ENCODE measurements around the gene ZNF618.
A peak's percentile ranks its signal among the peaks of the same experiment; 100 is the strongest.
"Not testable (repeated sequence)": the region's sequence is repeated elsewhere in the genome, so short reads cannot be mapped to it uniquely, and the experiment has no call there.

DNA sequence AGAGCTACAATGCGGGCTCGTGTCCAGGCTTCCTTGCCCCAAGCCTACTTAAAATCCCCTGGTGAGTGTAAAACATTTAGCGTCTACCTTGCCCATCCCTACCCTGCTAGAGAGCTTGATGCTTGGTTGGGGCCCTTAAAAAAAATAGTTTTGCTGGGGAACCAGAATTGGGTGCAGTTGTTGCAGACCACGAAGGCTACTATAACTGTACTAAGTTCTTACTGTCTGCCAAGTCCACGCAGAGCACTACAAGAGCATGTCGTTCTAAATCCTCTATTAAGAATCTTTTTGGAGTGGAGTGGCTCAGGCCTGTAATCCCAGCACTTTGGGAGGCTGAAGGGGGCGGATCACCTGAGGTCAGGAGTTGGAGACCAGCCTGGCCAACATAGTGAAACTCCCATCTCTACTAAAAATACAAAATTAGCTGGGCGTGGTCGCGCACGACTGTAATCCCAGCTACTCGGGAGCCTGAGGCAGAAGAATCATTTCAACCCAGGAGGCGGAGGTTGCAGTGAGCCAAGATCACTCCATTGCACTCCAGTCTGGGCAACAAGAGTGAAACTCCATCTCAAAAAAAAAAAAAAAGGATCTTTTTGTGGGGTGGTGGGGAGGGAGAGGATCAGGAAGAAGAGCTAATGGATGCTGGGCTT lies 206.8 kb downstream of the ZNF618 start:
- TF ChIP-seq, protein P1, sequence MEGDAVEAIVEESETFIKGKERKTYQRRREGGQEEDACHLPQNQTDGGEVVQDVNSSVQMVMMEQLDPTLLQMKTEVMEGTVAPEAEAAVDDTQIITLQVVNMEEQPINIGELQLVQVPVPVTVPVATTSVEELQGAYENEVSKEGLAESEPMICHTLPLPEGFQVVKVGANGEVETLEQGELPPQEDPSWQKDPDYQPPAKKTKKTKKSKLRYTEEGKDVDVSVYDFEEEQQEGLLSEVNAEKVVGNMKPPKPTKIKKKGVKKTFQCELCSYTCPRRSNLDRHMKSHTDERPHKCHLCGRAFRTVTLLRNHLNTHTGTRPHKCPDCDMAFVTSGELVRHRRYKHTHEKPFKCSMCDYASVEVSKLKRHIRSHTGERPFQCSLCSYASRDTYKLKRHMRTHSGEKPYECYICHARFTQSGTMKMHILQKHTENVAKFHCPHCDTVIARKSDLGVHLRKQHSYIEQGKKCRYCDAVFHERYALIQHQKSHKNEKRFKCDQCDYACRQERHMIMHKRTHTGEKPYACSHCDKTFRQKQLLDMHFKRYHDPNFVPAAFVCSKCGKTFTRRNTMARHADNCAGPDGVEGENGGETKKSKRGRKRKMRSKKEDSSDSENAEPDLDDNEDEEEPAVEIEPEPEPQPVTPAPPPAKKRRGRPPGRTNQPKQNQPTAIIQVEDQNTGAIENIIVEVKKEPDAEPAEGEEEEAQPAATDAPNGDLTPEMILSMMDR (IDR thresholded peaks at IDR 0.05), result peak in 1 of 4 experiments; percentile 21
- TF ChIP-seq EP300, POLR2A, POLR2AphosphoS5 (IDR thresholded peaks at IDR 0.05): not testable (repeated sequence)
